Gastrocnemius medialis (tissue), 4 donors: ENCODE measurements around the gene PLXND1. TPM values are rescaled to one million over a fixed set of nuclear protein-coding genes. Genes with fewer than 3 reads are reported as not detected.

Source experiments
- ATAC-seq, 2 donors: fragments of 150-250 bp; one replicate each; pipeline ENCODE4 v1.9.1; 2016
- DNase-seq, 2 donors: peaks; one replicate each; pipeline ENCODE4 v3.0.0-alpha.2; 2019
- H3K27ac ChIP-seq, 4 donors: fragments of 200-600 bp; sonication (generic); 1 replicate in 1 of 4; 2 replicates in 3 of 4; pipeline ENCODE4 v1.5.1; 2016 to 2018; ENCODE audit warnings: mild to moderate bottlenecking in 2 of 4, moderate library complexity in 1 of 4
- H3K27me3 ChIP-seq, 3 donors: fragments of 200-600 bp; sonication (generic) in 2 of 3; 1 replicate in 1 of 3; 2 replicates in 2 of 3; pipeline versions ENCODE4 v1.5.1 to v1.6.0; 2016 to 2019; ENCODE audit warnings: mild to moderate bottlenecking in 1 of 3, moderate library complexity in 1 of 3
- H3K36me3 ChIP-seq, 2 donors: fragments of 200-600 bp; sonication (generic) in 1 of 2; one replicate each; pipeline ENCODE4 v1.5.1; 2017 to 2018
- H3K4me1 ChIP-seq, 2 donors: fragments of 200-600 bp; sonication (generic) in 1 of 2; one replicate each; pipeline ENCODE4 v1.5.1; 2016 to 2017; ENCODE audit warnings: mild to moderate bottlenecking in 2 of 2
- H3K4me3 ChIP-seq, 4 donors: fragments of 200-600 bp; sonication (generic) in 3 of 4; 1 replicate in 1 of 4; 2 replicates in 3 of 4; pipeline ENCODE4 v1.5.1; 2016 to 2019; ENCODE audit warnings: mild to moderate bottlenecking in 2 of 4
- H3K9me3 ChIP-seq, 3 donors: fragments of 200-600 bp; sonication (generic) in 2 of 3; 1 replicate in 1 of 3; 2 replicates in 2 of 3; pipeline ENCODE4 v1.5.1; 2016 to 2019
- POLR2A ChIP-seq, 2 donors: fragments of 450-650 bp; IDR thresholded peaks; one replicate each; pipeline ENCODE4 v1.6.1; 2017; ENCODE audit warnings: antibody characterized with exemption in 2 of 2, mild to moderate bottlenecking in 2 of 2, moderate library complexity in 2 of 2
- in situ Hi-C, 4 donors: fragments of 200-750 bp; cut with MboI; loops; one replicate each; pipeline versions ENCODE4 v1.15.0 to v1.8.0; 2017; ENCODE audit warnings: low sequenced_read_pairs in 4 of 4
- intact Hi-C: fragments of 100-400 bp; cut with DNase I; formaldehyde crosslinking; loops from one replicate; pipeline ENCODE4 v1.15.1; 2023; ENCODE audit warnings: low total_unique reads
- total RNA-seq, 4 donors: library from RNA; depleted of rRNA; stranded (reverse); fragments of >200 nt; gene quantifications; one replicate each; pipeline versions ENCODE4 v1.1.0 to v1.2.3, GENCODE V29; 2016
- TF ChIP-seq, protein P1 (sequence below), 5 experiments: fragments of 450-650 bp in 3 of 5; fragments of 200-600 bp in 2 of 5; sonication (generic) in 2 of 5; IDR thresholded peaks in 4 of 5; conservative IDR thresholded peaks in 1 of 5; 1 replicate in 4 of 5; 2 replicates in 1 of 5; pipeline ENCODE4 v1.5.1; 2016 to 2019; ENCODE audit warnings: antibody characterized with exemption in 5 of 5, mild to moderate bottlenecking in 3 of 5, moderate library complexity in 3 of 5

The PLXND1 gene
- total RNA-seq, 4 donors from 2014 or later: 15.7 to 70.9 (median 19.9) TPM

DNA sequence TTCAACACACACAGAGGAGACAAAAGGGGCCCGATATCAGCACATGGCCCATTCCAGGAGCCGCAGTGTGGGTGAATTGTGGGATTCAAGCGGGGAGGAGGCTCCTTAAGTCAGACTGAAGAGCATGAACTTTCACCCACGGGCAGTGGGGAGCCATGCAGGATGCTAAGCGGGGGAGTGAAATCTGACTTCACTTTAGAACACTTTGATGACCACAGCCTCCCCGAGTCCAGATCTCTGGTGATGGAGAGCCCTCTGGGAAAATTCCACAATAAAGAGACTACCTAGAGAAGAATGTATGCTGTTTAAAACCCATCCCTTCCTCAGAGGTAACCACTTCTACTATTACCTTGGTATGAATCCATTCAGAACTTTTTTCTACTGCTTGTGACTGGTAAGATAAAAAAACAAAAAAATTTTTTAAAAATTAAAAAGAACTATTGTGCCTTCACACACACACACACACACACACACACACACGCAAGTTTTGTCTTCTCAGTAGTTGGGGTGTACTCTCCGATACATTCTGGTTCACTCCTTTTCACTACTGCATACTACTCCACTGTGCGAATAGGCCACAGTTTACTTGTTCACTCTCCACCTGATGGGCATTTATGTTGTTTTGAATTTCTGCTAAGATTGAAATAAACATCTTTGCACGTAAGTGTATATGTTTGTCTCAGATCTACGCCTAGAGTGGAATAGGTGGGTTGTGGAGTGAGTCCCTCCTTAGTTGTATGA is 65.5 kb downstream of the PLXND1 start:
- H3K36me3 ChIP-seq: no peaks in the 10 kb centered on the region
- no peaks in the 10 kb centered on the region for H3K9me3 ChIP-seq
- DNase-seq (no peak), ATAC-seq (no peak)
- H3K27me3 ChIP-seq: no peaks in the 10 kb centered on the region
- TF ChIP-seq, protein P1, sequence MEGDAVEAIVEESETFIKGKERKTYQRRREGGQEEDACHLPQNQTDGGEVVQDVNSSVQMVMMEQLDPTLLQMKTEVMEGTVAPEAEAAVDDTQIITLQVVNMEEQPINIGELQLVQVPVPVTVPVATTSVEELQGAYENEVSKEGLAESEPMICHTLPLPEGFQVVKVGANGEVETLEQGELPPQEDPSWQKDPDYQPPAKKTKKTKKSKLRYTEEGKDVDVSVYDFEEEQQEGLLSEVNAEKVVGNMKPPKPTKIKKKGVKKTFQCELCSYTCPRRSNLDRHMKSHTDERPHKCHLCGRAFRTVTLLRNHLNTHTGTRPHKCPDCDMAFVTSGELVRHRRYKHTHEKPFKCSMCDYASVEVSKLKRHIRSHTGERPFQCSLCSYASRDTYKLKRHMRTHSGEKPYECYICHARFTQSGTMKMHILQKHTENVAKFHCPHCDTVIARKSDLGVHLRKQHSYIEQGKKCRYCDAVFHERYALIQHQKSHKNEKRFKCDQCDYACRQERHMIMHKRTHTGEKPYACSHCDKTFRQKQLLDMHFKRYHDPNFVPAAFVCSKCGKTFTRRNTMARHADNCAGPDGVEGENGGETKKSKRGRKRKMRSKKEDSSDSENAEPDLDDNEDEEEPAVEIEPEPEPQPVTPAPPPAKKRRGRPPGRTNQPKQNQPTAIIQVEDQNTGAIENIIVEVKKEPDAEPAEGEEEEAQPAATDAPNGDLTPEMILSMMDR (IDR thresholded peaks at IDR 0.05 in 4 of 5, conservative IDR thresholded peaks at IDR 0.05 in 1 of 5): no peak
- no peak for TF ChIP-seq POLR2A (IDR thresholded peaks at IDR 0.05)
- in situ Hi-C loops (no loop called here), intact Hi-C loops (no loop called here)
- no peak overlapping the region for H3K27ac ChIP-seq
- no peak overlapping the region for H3K4me3 ChIP-seq
- H3K4me1 ChIP-seq: no peaks in the 10 kb centered on the region

DNA sequence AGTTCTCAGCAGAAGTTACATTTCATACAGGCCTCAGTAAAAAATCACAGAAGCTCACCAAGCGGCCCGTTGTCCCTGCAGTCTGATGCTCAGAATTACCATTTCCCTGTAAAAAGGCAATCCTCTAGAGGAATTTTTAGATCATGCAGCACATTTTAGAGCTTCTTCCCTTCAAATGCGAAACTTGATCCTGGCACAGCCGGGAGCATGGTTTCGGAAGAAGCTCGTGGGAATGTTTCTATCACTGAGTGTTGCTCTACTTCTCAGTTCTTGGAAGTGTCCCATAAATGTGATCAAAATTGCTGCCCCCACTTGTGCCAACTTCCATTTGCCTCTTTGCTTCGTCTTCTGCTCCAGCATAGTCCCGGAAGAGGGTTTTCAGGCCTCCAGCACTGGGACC is 67.3 kb downstream of the PLXND1 start:
- in situ Hi-C loops: no loop called here
- Histone ChIP-seq H3K4me3 (no peak overlapping the region), H3K9me3 (no peaks in the 10 kb centered on the region), H3K27ac (no peak overlapping the region), H3K4me1 (no peaks in the 10 kb centered on the region), H3K27me3 (no peaks in the 10 kb centered on the region), H3K36me3 (no peaks in the 10 kb centered on the region)
- no peak for ATAC-seq
- intact Hi-C loops: no loop called here
- TF ChIP-seq, protein P1 (IDR thresholded peaks at IDR 0.05 in 4 of 5, conservative IDR thresholded peaks at IDR 0.05 in 1 of 5): no peak
- no peak for TF ChIP-seq POLR2A (IDR thresholded peaks at IDR 0.05)
- DNase-seq: no peak

DNA sequence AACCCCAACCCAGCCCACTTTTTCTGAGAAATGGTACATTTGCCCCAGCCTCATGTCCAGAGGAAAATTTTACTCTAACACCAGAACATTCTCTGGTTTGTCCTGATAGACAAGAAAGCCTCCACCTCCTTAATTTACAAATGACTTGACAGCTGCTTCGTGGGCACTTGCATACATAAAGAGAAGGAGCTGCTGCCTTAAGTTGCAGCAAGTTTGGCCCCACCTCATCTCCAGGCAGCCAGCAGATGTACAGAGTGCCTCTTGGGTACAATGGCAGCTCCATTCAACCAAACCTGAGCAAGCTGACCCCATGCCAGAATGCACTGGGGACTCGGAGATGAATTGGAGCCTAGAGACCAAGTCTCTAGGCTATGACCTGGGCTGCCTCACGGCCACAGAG is 69.7 kb downstream of the PLXND1 start:
- no peak for DNase-seq
- intact Hi-C loops: no loop called here
- in situ Hi-C loops: no loop called here

DNA sequence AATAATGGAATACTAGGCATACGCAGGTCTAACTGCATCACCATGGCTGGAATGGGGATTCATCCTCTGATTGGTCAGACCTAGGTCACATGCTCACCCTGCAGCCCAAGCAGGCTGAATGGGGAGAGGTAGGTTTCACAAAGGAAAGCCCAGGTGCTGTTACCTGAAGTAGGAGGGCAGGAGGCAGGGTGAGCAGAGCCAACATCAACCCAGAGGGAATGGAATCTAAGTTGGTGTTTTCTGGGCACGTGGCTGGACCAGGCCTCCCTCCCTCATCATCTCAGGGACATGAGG is 70.2 kb downstream of the PLXND1 start:
- H3K9me3 ChIP-seq: no peaks in the 10 kb centered on the region
- in situ Hi-C loops (no loop called here), intact Hi-C loops (no loop called here)
- ATAC-seq: no peak
- no peaks in the 10 kb centered on the region for H3K27me3 ChIP-seq
- TF ChIP-seq, protein P1 (IDR thresholded peaks at IDR 0.05 in 4 of 5, conservative IDR thresholded peaks at IDR 0.05 in 1 of 5): no peak
- no peak for TF ChIP-seq POLR2A (IDR thresholded peaks at IDR 0.05)
- no peak overlapping the region for H3K27ac ChIP-seq
- no peaks in the 10 kb centered on the region for H3K4me1 ChIP-seq
- no peaks in the 10 kb centered on the region for H3K36me3 ChIP-seq
- H3K4me3 ChIP-seq: no peak overlapping the region
- DNase-seq: no peak

More for the DNA sequence above, 69.7 kb downstream of the PLXND1 start:
- H3K4me3 ChIP-seq: no peak overlapping the region
- no peaks in the 10 kb centered on the region for H3K9me3 ChIP-seq
- H3K27me3 ChIP-seq: no peaks in the 10 kb centered on the region
- TF ChIP-seq, protein P1 (IDR thresholded peaks at IDR 0.05 in 4 of 5, conservative IDR thresholded peaks at IDR 0.05 in 1 of 5): no peak
- no peak for TF ChIP-seq POLR2A (IDR thresholded peaks at IDR 0.05)
- no peak for ATAC-seq
- no peaks in the 10 kb centered on the region for H3K4me1 ChIP-seq
- no peaks in the 10 kb centered on the region for H3K36me3 ChIP-seq
- no peak overlapping the region for H3K27ac ChIP-seq

DNA sequence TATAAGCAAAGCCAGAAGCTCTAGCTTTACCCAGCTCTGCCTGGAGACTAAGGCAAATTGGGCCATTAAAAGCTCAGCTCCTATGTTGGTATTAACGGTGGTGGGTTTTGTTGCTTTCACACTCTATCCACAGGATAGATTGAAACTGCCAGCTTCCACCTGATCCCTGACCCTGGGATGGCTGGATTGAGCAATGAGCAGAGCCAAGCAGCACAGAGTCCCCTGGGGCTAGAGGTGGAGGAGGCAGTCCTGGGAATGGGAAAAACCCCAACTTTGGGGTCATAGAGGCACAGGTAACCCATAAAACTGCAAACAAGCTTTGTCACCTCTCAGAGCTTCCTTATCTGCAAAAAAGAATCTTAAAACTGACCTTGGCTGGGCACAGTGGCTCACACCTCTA is 71.4 kb downstream of the PLXND1 start:
- no peaks in the 10 kb centered on the region for H3K27me3 ChIP-seq
- no peaks in the 10 kb centered on the region for H3K4me1 ChIP-seq
- in situ Hi-C loops (no loop called here), intact Hi-C loops (no loop called here)
- no peaks in the 10 kb centered on the region for H3K9me3 ChIP-seq
- H3K36me3 ChIP-seq: no peaks in the 10 kb centered on the region
- no peak overlapping the region for H3K4me3 ChIP-seq
- no peak for ATAC-seq
- DNase-seq: no peak
- no peak overlapping the region for H3K27ac ChIP-seq
- TF ChIP-seq POLR2A (IDR thresholded peaks at IDR 0.05): no peak
- TF ChIP-seq, protein P1 (IDR thresholded peaks at IDR 0.05 in 4 of 5, conservative IDR thresholded peaks at IDR 0.05 in 1 of 5): no peak
